ENCODE data around the gene PTPRM.

Gene PTPRM

GRCh38 chr18:8175501-8176061 is 608.5 kb downstream of the PTPRM start:
- no peak for DNase-seq (ENCODE audit: low spot score)

- DNase-seq (ENCODE audit: low spot score), result no peak
Measured at GRCh38 chr18:8176109-8176508, 609.0 kb downstream of the PTPRM start.

- no peak for DNase-seq (ENCODE audit: low spot score)
Measured at GRCh38 chr18:8176554-8176953, 609.4 kb downstream of the PTPRM start.

- DNase-seq (ENCODE audit: low spot score), result peak; percentile 19
Measured at GRCh38 chr18:8177330-8178016, 610.4 kb downstream of the PTPRM start.

- no peak for DNase-seq (ENCODE audit: low spot score)
Measured at GRCh38 chr18:8186413-8186812, 619.3 kb downstream of the PTPRM start.

GRCh38 chr18:8188184-8188583 is 621.1 kb downstream of the PTPRM start:
- DNase-seq (ENCODE audit: low spot score), result peak; percentile 3

- DNase-seq (ENCODE audit: low spot score), result no peak
Measured at GRCh38 chr18:8190980-8191379, 623.9 kb downstream of the PTPRM start.

GRCh38 chr18:8194431-8194830 is 627.3 kb downstream of the PTPRM start:
- no peak for DNase-seq (ENCODE audit: low spot score)

GRCh38 chr18:8196238-8196637 is 629.1 kb downstream of the PTPRM start:
- DNase-seq (ENCODE audit: low spot score), result no peak

- no peak for DNase-seq (ENCODE audit: low spot score)
Measured at GRCh38 chr18:8197499-8197898, 630.4 kb downstream of the PTPRM start.

- DNase-seq (ENCODE audit: low spot score), result no peak
Measured at GRCh38 chr18:8207996-8208395, 640.9 kb downstream of the PTPRM start.

GRCh38 chr18:8208716-8209115 is 641.6 kb downstream of the PTPRM start:
- no peak for DNase-seq (ENCODE audit: low spot score)

GRCh38 chr18:8212896-8213780 is 646.0 kb downstream of the PTPRM start:
- no peak for DNase-seq (ENCODE audit: low spot score)

GRCh38 chr18:8215741-8216140 is 648.6 kb downstream of the PTPRM start:
- no peak for DNase-seq (ENCODE audit: low spot score)

- no peak for DNase-seq (ENCODE audit: low spot score)
Measured at GRCh38 chr18:8217051-8217564, 650.0 kb downstream of the PTPRM start.

- no peak for DNase-seq (ENCODE audit: low spot score)
Measured at GRCh38 chr18:8218197-8218596, 651.1 kb downstream of the PTPRM start.

GRCh38 chr18:8221452-8221851 is 654.3 kb downstream of the PTPRM start:
- DNase-seq (ENCODE audit: low spot score), result no peak

GRCh38 chr18:8224576-8224975 is 657.5 kb downstream of the PTPRM start:
- no peak for DNase-seq (ENCODE audit: low spot score)

- DNase-seq (ENCODE audit: low spot score), result no peak
Measured at GRCh38 chr18:8229040-8229439, 661.9 kb downstream of the PTPRM start.

- DNase-seq (ENCODE audit: low spot score), result no peak
Measured at GRCh38 chr18:8229787-8230186, 662.7 kb downstream of the PTPRM start.

- DNase-seq (ENCODE audit: low spot score), result no peak
Measured at GRCh38 chr18:8231316-8231715, 664.2 kb downstream of the PTPRM start.

GRCh38 chr18:8232791-8233190 is 665.7 kb downstream of the PTPRM start:
- DNase-seq (ENCODE audit: low spot score), result no peak

GRCh38 chr18:8235894-8236293 is 668.8 kb downstream of the PTPRM start:
- no peak for DNase-seq (ENCODE audit: low spot score)
